Natural killer cell (primary cell): ENCODE measurements around the gene CDC37L1. TPM values are rescaled to one million over a fixed set of nuclear protein-coding genes. Genes with fewer than 3 reads are reported as not detected.

Experiments used
- ATAC-seq, 3 donors: fragments of 150-1000 bp in 2 of 3; fragments of 200-7000 bp in 1 of 3; cut with Tn5 transposase; 1 replicate in 1 of 3; 2 replicates in 2 of 3; pipeline ENCODE4 v1.10.0; 2021; ENCODE audit warnings: mild to moderate bottlenecking in 2 of 3, moderate library complexity in 2 of 3
- DNase-seq, 2 donors: peaks; one replicate each; pipeline versions ENCODE4 v3.0.0 to v3.0.0-alpha.2; 2013 to 2021; ENCODE audit warnings: mixed read lengths in 1 of 2
- H3K27ac ChIP-seq: one replicate; pipeline ENCODE4 v1.5.1; 2013; ENCODE audit warnings: mild to moderate bottlenecking, low read length
- H3K27me3 ChIP-seq: one replicate; pipeline ENCODE4 v1.6.1; 2013; ENCODE audit warnings: low read length; ENCODE audit not compliant: control insufficient read depth, insufficient read depth
- H3K36me3 ChIP-seq: one replicate; pipeline ENCODE4 v1.6.1; 2013; ENCODE audit warnings: low read length; ENCODE audit not compliant: control insufficient read depth, insufficient read depth
- H3K4me1 ChIP-seq: one replicate; pipeline ENCODE4 v1.6.1; 2013; ENCODE audit warnings: low read length; ENCODE audit not compliant: control insufficient read depth, insufficient read depth
- H3K4me3 ChIP-seq: one replicate; pipeline ENCODE4 v1.5.1; 2013; ENCODE audit warnings: low read length
- H3K9me3 ChIP-seq: one replicate; pipeline ENCODE4 v1.6.1; 2013; ENCODE audit warnings: low read length; ENCODE audit not compliant: control insufficient read depth, insufficient read depth
- H3K27ac Mint-ChIP-seq, 2 donors: one replicate each; pipeline ENCODE4 v1.8.0; 2022; ENCODE audit warnings: mild to moderate bottlenecking in 2 of 2, mixed read lengths in 2 of 2, moderate library complexity in 1 of 2
- H3K27me3 Mint-ChIP-seq, 2 donors: one replicate each; pipeline ENCODE4 v1.8.0; 2022; ENCODE audit warnings: low read depth in 2 of 2, mixed read lengths in 2 of 2
- H3K36me3 Mint-ChIP-seq: one replicate; pipeline ENCODE4 v1.8.0; 2022; ENCODE audit warnings: mixed read lengths
- H3K4me1 Mint-ChIP-seq, 2 donors: one replicate each; pipeline ENCODE4 v1.8.0; 2022; ENCODE audit warnings: mixed read lengths in 2 of 2
- H3K4me3 Mint-ChIP-seq: one replicate; pipeline ENCODE4 v1.8.0; 2022; ENCODE audit warnings: mild to moderate bottlenecking, moderate library complexity, mixed read lengths
- H3K9me3 Mint-ChIP-seq, 2 donors: one replicate each; pipeline ENCODE4 v1.8.0; 2022; ENCODE audit warnings: mixed read lengths in 2 of 2
- WGBS: methylation state at CpG from one replicate; pipeline ENCODE4 v1.1.7; 2013; ENCODE audit warnings: missing lambda C conversion rate; ENCODE audit not compliant: insufficient coverage; 5-methylcytosine and 5-hydroxymethylcytosine counted together
- intact Hi-C: fragments of 100-400 bp; cut with micrococcal nuclease; formaldehyde crosslinking; loops from one replicate; pipeline ENCODE4 v1.14.2; 2022
- total RNA-seq, 4 donors: library from RNA; stranded (reverse); fragments of 120-200 nt in 1 of 4; gene quantifications; one replicate each; pipeline versions ENCODE4 v1.2.3 to v1.2.4, GENCODE V29; 2013 to 2022
- TF ChIP-seq, protein P1 (sequence below): fragments of 200-600 bp; IDR thresholded peaks from one replicate; pipeline ENCODE4 v1.8.0; 2022; ENCODE audit warnings: antibody characterized with exemption

CDC37L1 gene
- total RNA-seq, 3 donors from 2014 or later (not counting 1 experiment from before 2014, with no cell fraction given) = 11.6 to 20.1 (median 13.0) TPM

DNA sequence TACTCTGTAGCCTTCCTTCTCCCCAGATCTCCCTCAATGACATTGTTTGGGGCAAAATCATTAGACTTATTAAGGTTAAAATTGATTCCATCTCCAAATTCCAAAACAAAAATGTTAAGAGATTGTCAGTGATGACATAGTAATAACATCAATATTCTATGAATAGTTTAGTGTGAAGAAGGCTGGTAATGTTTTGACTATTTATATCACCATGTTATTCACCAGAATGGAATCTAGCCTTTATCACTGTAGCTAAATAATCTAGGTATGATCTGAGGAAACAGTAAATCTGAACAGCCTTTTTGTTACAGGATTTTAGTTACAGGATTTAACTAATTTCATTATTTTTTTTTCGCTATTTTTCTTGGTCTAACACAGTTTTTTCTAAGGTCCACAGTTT lies 18.2 kb upstream of the CDC37L1 start:
- Histone ChIP-seq H3K27me3 (no peaks in the 10 kb centered on the region), H3K4me1 (peaks cover 19% of the 10 kb centered on the region), H3K9me3 (no peaks in the 10 kb centered on the region), H3K27ac (peak overlapping the region; percentile 80), H3K4me3 (no peak overlapping the region), H3K36me3 (no peaks in the 10 kb centered on the region)
- DNase-seq (no peak), ATAC-seq (no peak)
- 60% methylated on average over 1 of the region's 1 CpG for WGBS
- intact Hi-C loops = loop anchor here (10.0 kb wide), 1 partner anchor 324 kb away; the partner anchor contains the start of gene JAK2
- Mint-ChIP-seq H3K27ac (peak overlapping the region; percentile 88 to 91), H3K36me3 (peaks cover 6% of the 10 kb centered on the region), H3K9me3 (no peaks in the 10 kb centered on the region), H3K27me3 (peaks cover 0 to 6% of the 10 kb centered on the region in 2 donors), H3K4me1 (peaks cover 47 to 51% of the 10 kb centered on the region in 2 donors), H3K4me3 (peak overlapping the region; percentile 98)
- TF ChIP-seq, protein P1, sequence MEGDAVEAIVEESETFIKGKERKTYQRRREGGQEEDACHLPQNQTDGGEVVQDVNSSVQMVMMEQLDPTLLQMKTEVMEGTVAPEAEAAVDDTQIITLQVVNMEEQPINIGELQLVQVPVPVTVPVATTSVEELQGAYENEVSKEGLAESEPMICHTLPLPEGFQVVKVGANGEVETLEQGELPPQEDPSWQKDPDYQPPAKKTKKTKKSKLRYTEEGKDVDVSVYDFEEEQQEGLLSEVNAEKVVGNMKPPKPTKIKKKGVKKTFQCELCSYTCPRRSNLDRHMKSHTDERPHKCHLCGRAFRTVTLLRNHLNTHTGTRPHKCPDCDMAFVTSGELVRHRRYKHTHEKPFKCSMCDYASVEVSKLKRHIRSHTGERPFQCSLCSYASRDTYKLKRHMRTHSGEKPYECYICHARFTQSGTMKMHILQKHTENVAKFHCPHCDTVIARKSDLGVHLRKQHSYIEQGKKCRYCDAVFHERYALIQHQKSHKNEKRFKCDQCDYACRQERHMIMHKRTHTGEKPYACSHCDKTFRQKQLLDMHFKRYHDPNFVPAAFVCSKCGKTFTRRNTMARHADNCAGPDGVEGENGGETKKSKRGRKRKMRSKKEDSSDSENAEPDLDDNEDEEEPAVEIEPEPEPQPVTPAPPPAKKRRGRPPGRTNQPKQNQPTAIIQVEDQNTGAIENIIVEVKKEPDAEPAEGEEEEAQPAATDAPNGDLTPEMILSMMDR = no peak

DNA sequence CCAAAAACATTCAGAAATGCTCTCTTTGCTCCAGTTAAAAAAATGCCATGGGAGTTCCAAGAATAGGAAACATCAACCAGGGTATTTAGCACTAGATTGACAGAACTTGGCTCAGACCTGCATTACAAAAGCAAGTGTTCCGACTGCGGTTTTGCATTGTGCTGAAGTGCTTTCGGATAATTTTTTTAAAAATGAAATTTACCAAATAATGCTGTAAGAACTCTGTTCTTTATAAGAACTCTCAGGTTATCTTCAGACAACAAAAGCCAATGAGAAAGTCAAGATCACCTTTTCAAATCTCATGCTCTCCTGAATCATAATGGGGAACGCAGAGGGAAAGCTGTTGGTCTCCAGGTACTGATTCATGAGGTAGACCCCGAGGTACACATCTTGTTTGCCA lies 17.8 kb upstream of the CDC37L1 start:
- H3K9me3 ChIP-seq = no peaks in the 10 kb centered on the region
- ATAC-seq = peak in 1 of 3 donors; percentile 4
- H3K4me3 Mint-ChIP-seq = peak overlapping the region; percentile 98
- no peaks in the 10 kb centered on the region for H3K9me3 Mint-ChIP-seq
- peak overlapping the region; percentile 88 to 91 for H3K27ac Mint-ChIP-seq
- intact Hi-C loops = loop anchor here (1.0 to 10.0 kb wide), 2 partner anchors 18 to 323 kb away; partner anchors contain the start of genes CDC37L1 and JAK2
- H3K36me3 Mint-ChIP-seq = peaks cover 3% of the 10 kb centered on the region
- no peaks in the 10 kb centered on the region for H3K27me3 ChIP-seq
- peaks cover 0 to 4% of the 10 kb centered on the region in 2 donors for H3K27me3 Mint-ChIP-seq
- TF ChIP-seq, protein P1 = no peak
- no peaks in the 10 kb centered on the region for H3K36me3 ChIP-seq
- WGBS = 4% methylated on average over 5 of the region's 5 CpGs
- peak overlapping the region; percentile 80 for H3K27ac ChIP-seq
- peak in 1 of 2 donors; percentile 49 for DNase-seq
- peaks cover 51 to 55% of the 10 kb centered on the region in 2 donors for H3K4me1 Mint-ChIP-seq
- H3K4me3 ChIP-seq = peak overlapping the region; percentile 57
- H3K4me1 ChIP-seq = peaks cover 22% of the 10 kb centered on the region

DNA sequence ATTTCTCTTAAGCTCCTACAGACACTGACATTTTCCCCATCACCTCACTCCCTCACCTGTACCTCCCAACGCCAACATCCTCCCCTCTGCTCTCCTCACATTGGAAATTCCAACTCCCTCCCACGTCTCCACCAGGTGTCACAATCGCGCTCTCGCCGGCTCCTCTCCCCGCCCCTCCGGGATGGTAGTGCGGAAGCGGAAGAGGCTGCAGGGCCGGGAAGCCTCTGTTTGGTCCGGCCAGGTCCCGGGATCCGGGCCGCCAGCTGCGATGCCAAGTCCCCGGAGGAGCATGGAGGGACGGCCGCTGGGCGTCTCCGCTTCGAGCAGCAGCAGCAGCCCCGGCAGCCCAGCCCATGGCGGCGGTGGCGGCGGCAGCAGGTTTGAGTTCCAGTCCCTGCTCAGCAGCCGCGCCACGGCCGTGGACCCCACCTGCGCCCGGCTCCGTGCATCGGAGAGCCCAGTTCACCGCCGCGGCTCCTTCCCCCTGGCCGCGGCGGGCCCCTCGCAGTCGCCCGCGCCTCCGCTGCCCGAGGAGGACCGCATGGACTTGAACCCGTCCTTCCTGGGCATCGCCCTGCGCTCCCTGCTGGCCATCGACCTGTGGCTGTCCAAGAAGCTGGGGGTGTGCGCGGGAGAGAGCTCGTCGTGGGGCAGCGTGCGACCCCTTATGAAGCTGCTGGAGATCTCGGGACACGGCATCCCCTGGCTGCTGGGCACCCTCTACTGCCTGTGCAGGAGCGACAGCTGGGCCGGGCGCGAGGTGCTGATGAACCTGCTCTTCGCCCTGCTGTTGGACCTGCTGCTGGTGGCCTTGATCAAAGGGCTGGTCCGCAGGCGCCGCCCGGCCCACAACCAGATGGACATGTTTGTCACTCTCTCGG lies 17.0 kb upstream of the CDC37L1 start, which contains the start of gene PLPP6:
PLPP6 (plus strand) TSS at position 187 of the 881 bp plus-strand sequence; CDS start at position 269, 82 bp downstream.
- 3% methylated on average over 70 of the region's 70 CpGs for WGBS
- Mint-ChIP-seq H3K27ac (peak within 1 kb of the TSS; percentile 88 to 91), H3K4me3 (peak within 1 kb of the TSS; percentile 98), H3K27me3 (peaks cover 0 to 5% of the 10 kb centered on the region in 2 donors), H3K36me3 (no peaks in the 10 kb centered on the region), H3K9me3 (no peaks in the 10 kb centered on the region), H3K4me1 (peaks cover 54 to 60% of the 10 kb centered on the region in 2 donors)
- intact Hi-C loops = loop anchor here (1.0 to 10.0 kb wide), 2 partner anchors 17 to 322 kb away; partner anchors contain the start of genes CDC37L1 and JAK2
- TF ChIP-seq, protein P1 = peak; percentile 53
- H3K36me3 ChIP-seq = no peaks in the 10 kb centered on the region
- no peaks in the 10 kb centered on the region for H3K9me3 ChIP-seq
- H3K27ac ChIP-seq = peak within 1 kb of the TSS; percentile 80
- H3K4me3 ChIP-seq = peak within 1 kb of the TSS; percentile 57
- DNase-seq = peak; percentile 66 to 92
- peak; percentile 78 to 89 (median 87) for ATAC-seq
- H3K4me1 ChIP-seq = peaks cover 22% of the 10 kb centered on the region
- H3K27me3 ChIP-seq = no peaks in the 10 kb centered on the region
